ENCODE data around the gene PDE4B. TPM values are rescaled to one million over a fixed set of nuclear protein-coding genes. Genes with fewer than 3 reads are reported as not detected.

Gene PDE4B
- total RNA-seq, 2 experiments from 2014 or later, result 26.5 to 27.7 TPM

GRCh38 chr1:66341446-66342089 lies 548.9 kb downstream of the PDE4B start:
- Mint-ChIP-seq H3K4me1 (peaks cover 83% of the 10 kb centered on the region), H3K27ac (peak overlapping the region; percentile 83), H3K4me3 (peak overlapping the region; percentile 17), H3K27me3 (no peaks in the 10 kb centered on the region), H3K36me3 (ENCODE audit: low read depth) (peaks cover 60% of the 10 kb centered on the region), H3K9me3 (peaks cover 6% of the 10 kb centered on the region)
- ChIA-PET POLR2A (interaction anchor here (1.1 kb wide), 1 partner anchor 103 kb away, joined by 3 read pairs; no protein-coding TSS in a partner anchor), CTCF (interaction anchor here (0.7 to 3.2 kb wide), 5 partner anchors 9 to 87 kb away, joined by 3 to 15 read pairs (median 4); no protein-coding TSS in a partner anchor)
- no peak for DNase-seq

- CTCF ChIA-PET, result interaction anchor here (0.6 to 3.2 kb wide), 15 partner anchors 8 to 1330 kb away, joined by 3 to 15 read pairs (median 3); no protein-coding TSS in a partner anchor
- peaks cover 55% of the 10 kb centered on the region for H3K36me3 Mint-ChIP-seq (ENCODE audit: low read depth)
- peak overlapping the region; percentile 2 for H3K27ac Mint-ChIP-seq
These were observed 550.0 kb downstream of the PDE4B start for GRCh38 chr1:66342707-66343106.

GRCh38 chr1:66343569-66344325 lies 551.1 kb downstream of the PDE4B start:
- POLR2A ChIA-PET, result no interaction called here

More at GRCh38 chr1:66342707-66343106, 550.0 kb downstream of the PDE4B start:
- no peak for DNase-seq
- POLR2A ChIA-PET, result no interaction called here
- peaks cover 83% of the 10 kb centered on the region for H3K4me1 Mint-ChIP-seq
- peaks cover 6% of the 10 kb centered on the region for H3K9me3 Mint-ChIP-seq
- H3K4me3 Mint-ChIP-seq, result peak overlapping the region; percentile 26
- no peaks in the 10 kb centered on the region for H3K27me3 Mint-ChIP-seq

GRCh38 chr1:66346057-66346795 lies 553.5 kb downstream of the PDE4B start:
- Mint-ChIP-seq H3K36me3 (ENCODE audit: low read depth) (peaks cover 48% of the 10 kb centered on the region), H3K27ac (peak overlapping the region; percentile 48), H3K4me1 (peaks cover 90% of the 10 kb centered on the region), H3K4me3 (no peak overlapping the region), H3K9me3 (peaks cover 6% of the 10 kb centered on the region), H3K27me3 (no peaks in the 10 kb centered on the region)
- POLR2A ChIA-PET, result no interaction called here
- no peak for DNase-seq
- CTCF ChIA-PET, result interaction anchor here (0.6 to 3.7 kb wide), 11 partner anchors 9 to 696 kb away, joined by 3 to 20 read pairs (median 4); no protein-coding TSS in a partner anchor

More at GRCh38 chr1:66343569-66344325, 551.1 kb downstream of the PDE4B start:
- Mint-ChIP-seq H3K4me1 (peaks cover 83% of the 10 kb centered on the region), H3K27me3 (no peaks in the 10 kb centered on the region), H3K4me3 (no peak overlapping the region), H3K36me3 (ENCODE audit: low read depth) (peaks cover 49% of the 10 kb centered on the region), H3K27ac (no peak overlapping the region), H3K9me3 (peaks cover 6% of the 10 kb centered on the region)
- CTCF ChIA-PET, result interaction anchor here (0.6 to 3.2 kb wide), 15 partner anchors 12 to 1331 kb away, joined by 3 to 15 read pairs (median 3); no protein-coding TSS in a partner anchor
- no peak for DNase-seq

- Mint-ChIP-seq H3K36me3 (ENCODE audit: low read depth) (peaks cover 47% of the 10 kb centered on the region), H3K27ac (no peak overlapping the region), H3K4me1 (peaks cover 90% of the 10 kb centered on the region), H3K9me3 (peaks cover 6% of the 10 kb centered on the region), H3K4me3 (no peak overlapping the region), H3K27me3 (no peaks in the 10 kb centered on the region)
- ChIA-PET CTCF (interaction anchor here (1.0 to 3.7 kb wide), 10 partner anchors 9 to 100 kb away, joined by 3 to 20 read pairs (median 4); no protein-coding TSS in a partner anchor), POLR2A (interaction anchor here (1.0 kb wide), 1 partner anchor 14 kb away, joined by 3 read pairs; no protein-coding TSS in a partner anchor)
- no peak for DNase-seq
These were observed 554.2 kb downstream of the PDE4B start for GRCh38 chr1:66346873-66347272.

GRCh38 chr1:66348776-66349175 lies 556.1 kb downstream of the PDE4B start:
- H3K27me3 Mint-ChIP-seq, result no peaks in the 10 kb centered on the region
- POLR2A ChIA-PET, result interaction anchor here (0.7 kb wide), 1 partner anchor 13 kb away, joined by 3 read pairs; no protein-coding TSS in a partner anchor
- H3K4me1 Mint-ChIP-seq, result peaks cover 94% of the 10 kb centered on the region
- H3K4me3 Mint-ChIP-seq, result no peak overlapping the region
- peaks cover 55% of the 10 kb centered on the region for H3K36me3 Mint-ChIP-seq (ENCODE audit: low read depth)
- DNase-seq, result no peak
- CTCF ChIA-PET, result interaction anchor here (1.5 kb wide), 1 partner anchor 99 kb away, joined by 3 read pairs; no protein-coding TSS in a partner anchor
- H3K9me3 Mint-ChIP-seq, result peaks cover 8% of the 10 kb centered on the region
- peak overlapping the region; percentile 90 for H3K27ac Mint-ChIP-seq

GRCh38 chr1:66349242-66349641 lies 556.5 kb downstream of the PDE4B start:
- H3K4me3 Mint-ChIP-seq, result peak overlapping the region; percentile 73
- peak overlapping the region; percentile 90 for H3K27ac Mint-ChIP-seq
- H3K4me1 Mint-ChIP-seq, result peaks cover 94% of the 10 kb centered on the region
- H3K27me3 Mint-ChIP-seq, result no peaks in the 10 kb centered on the region
- POLR2A ChIA-PET, result interaction anchor here (0.7 kb wide), 1 partner anchor 13 kb away, joined by 3 read pairs; no protein-coding TSS in a partner anchor
- no peak for DNase-seq
- H3K36me3 Mint-ChIP-seq (ENCODE audit: low read depth), result peaks cover 55% of the 10 kb centered on the region
- CTCF ChIA-PET, result interaction anchor here (1.5 kb wide), 1 partner anchor 100 kb away, joined by 3 read pairs; no protein-coding TSS in a partner anchor
- peaks cover 8% of the 10 kb centered on the region for H3K9me3 Mint-ChIP-seq

GRCh38 chr1:66350001-66350547 lies 557.4 kb downstream of the PDE4B start:
- peak overlapping the region; percentile 90 for H3K27ac Mint-ChIP-seq
- CTCF ChIA-PET, result interaction anchor here (0.8 to 1.9 kb wide), 6 partner anchors 18 to 101 kb away, joined by 3 to 7 read pairs (median 3); no protein-coding TSS in a partner anchor
- H3K27me3 Mint-ChIP-seq, result no peaks in the 10 kb centered on the region
- DNase-seq, result peak; percentile 45
- peak overlapping the region; percentile 73 for H3K4me3 Mint-ChIP-seq
- peaks cover 92% of the 10 kb centered on the region for H3K4me1 Mint-ChIP-seq
- peaks cover 55% of the 10 kb centered on the region for H3K36me3 Mint-ChIP-seq (ENCODE audit: low read depth)
- H3K9me3 Mint-ChIP-seq, result peaks cover 6% of the 10 kb centered on the region
- POLR2A ChIA-PET, result interaction anchor here (0.8 kb wide), 1 partner anchor 95 kb away, joined by 3 read pairs; no protein-coding TSS in a partner anchor

GRCh38 chr1:66351478-66351877 lies 558.8 kb downstream of the PDE4B start:
- POLR2A ChIA-PET, result no interaction called here
- Mint-ChIP-seq H3K27me3 (no peaks in the 10 kb centered on the region), H3K4me3 (peak overlapping the region; percentile 46), H3K36me3 (ENCODE audit: low read depth) (peaks cover 55% of the 10 kb centered on the region), H3K27ac (peak overlapping the region; percentile 90), H3K4me1 (peaks cover 91% of the 10 kb centered on the region), H3K9me3 (peaks cover 2% of the 10 kb centered on the region)
- CTCF ChIA-PET, result interaction anchor here (1.0 to 2.7 kb wide), 4 partner anchors 9 to 79 kb away, joined by 4 to 7 read pairs (median 5); no protein-coding TSS in a partner anchor
- no peak for DNase-seq

- DNase-seq, result peak; percentile 67
- Mint-ChIP-seq H3K4me1 (peaks cover 91% of the 10 kb centered on the region), H3K4me3 (peak overlapping the region; percentile 46), H3K36me3 (ENCODE audit: low read depth) (peaks cover 55% of the 10 kb centered on the region), H3K27me3 (no peaks in the 10 kb centered on the region), H3K9me3 (peaks cover 2% of the 10 kb centered on the region), H3K27ac (peak overlapping the region; percentile 90)
- ChIA-PET CTCF (interaction anchor here (1.0 to 2.7 kb wide), 3 partner anchors 13 to 79 kb away, joined by 3 to 6 read pairs (median 4); no protein-coding TSS in a partner anchor), POLR2A (no interaction called here)
These were observed 559.2 kb downstream of the PDE4B start for GRCh38 chr1:66351913-66352312.

- Mint-ChIP-seq H3K4me1 (peaks cover 91% of the 10 kb centered on the region), H3K4me3 (no peak overlapping the region), H3K27me3 (no peaks in the 10 kb centered on the region), H3K36me3 (ENCODE audit: low read depth) (peaks cover 58% of the 10 kb centered on the region), H3K9me3 (peaks cover 2% of the 10 kb centered on the region), H3K27ac (no peak overlapping the region)
- no peak for DNase-seq
- POLR2A ChIA-PET, result no interaction called here
- CTCF ChIA-PET, result interaction anchor here (1.0 to 2.7 kb wide), 5 partner anchors 12 to 80 kb away, joined by 3 to 6 read pairs (median 4); no protein-coding TSS in a partner anchor
These were observed 560.1 kb downstream of the PDE4B start for GRCh38 chr1:66352792-66353191.
